AG10803 (cell line): ENCODE results near the gene ZNF74.

Experiments used
- DNase-seq: peaks from one replicate; pipeline ENCODE4 v3.0.0; 2010; ENCODE audit warnings: low read depth
- H3K4me3 ChIP-seq: 2 replicates; pipeline ENCODE4 v1.5.1; 2011; ENCODE audit warnings: mild to moderate bottlenecking, low read length, control low read depth
- TF ChIP-seq, protein P1 (sequence below): conservative IDR thresholded peaks from 2 replicates; pipeline ENCODE4 v1.5.1; 2011; ENCODE audit warnings: mild to moderate bottlenecking, low read length, control low read depth, inconsistent platforms

Gene ZNF74

GRCh38 chr22:20426259-20426615 lies 32.3 kb downstream of the ZNF74 start:
- DNase-seq: no peak
- TF ChIP-seq, protein P1, sequence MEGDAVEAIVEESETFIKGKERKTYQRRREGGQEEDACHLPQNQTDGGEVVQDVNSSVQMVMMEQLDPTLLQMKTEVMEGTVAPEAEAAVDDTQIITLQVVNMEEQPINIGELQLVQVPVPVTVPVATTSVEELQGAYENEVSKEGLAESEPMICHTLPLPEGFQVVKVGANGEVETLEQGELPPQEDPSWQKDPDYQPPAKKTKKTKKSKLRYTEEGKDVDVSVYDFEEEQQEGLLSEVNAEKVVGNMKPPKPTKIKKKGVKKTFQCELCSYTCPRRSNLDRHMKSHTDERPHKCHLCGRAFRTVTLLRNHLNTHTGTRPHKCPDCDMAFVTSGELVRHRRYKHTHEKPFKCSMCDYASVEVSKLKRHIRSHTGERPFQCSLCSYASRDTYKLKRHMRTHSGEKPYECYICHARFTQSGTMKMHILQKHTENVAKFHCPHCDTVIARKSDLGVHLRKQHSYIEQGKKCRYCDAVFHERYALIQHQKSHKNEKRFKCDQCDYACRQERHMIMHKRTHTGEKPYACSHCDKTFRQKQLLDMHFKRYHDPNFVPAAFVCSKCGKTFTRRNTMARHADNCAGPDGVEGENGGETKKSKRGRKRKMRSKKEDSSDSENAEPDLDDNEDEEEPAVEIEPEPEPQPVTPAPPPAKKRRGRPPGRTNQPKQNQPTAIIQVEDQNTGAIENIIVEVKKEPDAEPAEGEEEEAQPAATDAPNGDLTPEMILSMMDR: no peak
- no peak overlapping the region for H3K4me3 ChIP-seq

- no peak for DNase-seq
- no peak overlapping the region for H3K4me3 ChIP-seq
- TF ChIP-seq, protein P1: no peak
Observed at GRCh38 chr22:20427104-20427944, 33.4 kb downstream of the ZNF74 start.

DNA sequence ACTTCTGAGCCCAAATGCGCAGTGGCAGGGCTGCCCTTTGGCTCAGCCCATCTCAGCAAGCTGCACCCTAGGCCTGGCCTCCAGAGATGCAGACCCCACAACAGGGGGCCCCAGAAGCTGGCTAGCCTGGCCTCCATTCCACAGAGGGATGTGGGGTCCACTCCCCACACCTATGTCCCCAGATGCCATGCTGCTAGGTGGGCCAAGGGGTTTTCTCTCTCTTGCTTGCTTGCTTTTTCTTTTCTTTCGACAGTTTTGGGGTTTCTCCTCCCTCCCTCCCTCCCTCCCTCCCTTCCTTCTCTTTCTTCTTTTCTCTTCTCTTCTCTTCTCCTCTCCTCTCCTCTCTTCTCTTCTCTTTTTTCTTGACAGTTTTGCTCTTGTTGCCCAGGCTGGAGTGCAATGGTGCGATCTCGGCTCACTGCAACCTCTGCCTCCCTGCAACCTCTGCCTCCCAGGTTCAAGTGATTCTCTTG lies 34.0 kb downstream of the ZNF74 start:
- no peak for DNase-seq
- no peak overlapping the region for H3K4me3 ChIP-seq
- TF ChIP-seq, protein P1: no peak

DNA sequence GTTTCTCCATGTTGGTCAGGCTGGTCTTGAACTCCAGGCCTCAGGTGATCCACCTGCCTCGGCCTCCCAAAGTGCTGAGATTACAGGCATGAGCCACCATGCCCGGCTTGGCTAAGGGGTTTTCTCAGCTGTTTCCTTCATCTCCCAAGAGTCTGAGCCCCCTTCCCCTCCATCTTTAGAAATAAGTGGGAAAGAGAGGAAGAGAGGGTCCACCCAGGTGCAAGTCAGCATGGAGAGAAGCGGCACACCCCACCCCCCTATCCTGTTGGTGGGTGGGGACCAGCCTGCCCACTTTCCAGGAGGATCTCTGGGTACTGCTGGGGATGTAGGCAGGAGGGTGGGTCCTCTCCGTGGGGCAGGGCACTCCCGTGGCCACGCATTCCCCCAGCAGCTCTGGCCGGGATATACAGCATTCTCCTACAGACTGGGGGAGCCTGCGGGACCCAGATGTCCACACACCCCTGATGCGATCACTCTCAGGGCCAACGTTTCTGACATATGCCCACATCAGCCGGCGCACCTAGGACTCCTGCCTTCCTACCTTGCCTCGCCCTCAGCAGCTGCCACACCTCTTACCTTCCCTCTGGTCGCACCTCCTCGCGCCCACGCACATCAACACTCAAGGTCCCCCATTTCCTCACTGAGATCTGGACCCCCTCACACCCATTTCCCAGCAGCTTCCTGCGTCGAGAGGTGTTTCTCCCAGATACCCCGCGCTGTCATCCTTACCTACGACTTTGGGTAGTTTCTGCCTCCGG lies 34.7 kb downstream of the ZNF74 start:
- H3K4me3 ChIP-seq: no peak overlapping the region
- DNase-seq: no peak
- TF ChIP-seq, protein P1: no peak

- DNase-seq: no peak
- TF ChIP-seq, protein P1: no peak
- H3K4me3 ChIP-seq: no peak overlapping the region
Observed at GRCh38 chr22:20429254-20430100, 35.5 kb downstream of the ZNF74 start.

GRCh38 chr22:20430101-20430719 lies 36.3 kb downstream of the ZNF74 start:
- H3K4me3 ChIP-seq: no peak overlapping the region
- no peak for DNase-seq
- TF ChIP-seq, protein P1: no peak
